Progenitor cell of endocrine pancreas (in vitro differentiated cells): Measurements from ENCODE around the gene EMC7. TPM values are rescaled to one million over a fixed set of nuclear protein-coding genes. Genes with fewer than 3 reads are reported as not detected.
"Not testable (repeated sequence)": the region's sequence is repeated elsewhere in the genome, so short reads cannot be mapped to it uniquely, and the experiment has no call there.

ENCODE experiments used
- DNase-seq: peaks from one replicate; pipeline ENCODE4 v3.0.0; 2021; ENCODE audit warnings: low spot score; ENCODE audit not compliant: unreplicated experiment
- H3K27ac Mint-ChIP-seq: 2 replicates; pipeline ENCODE4 v1.8.0; 2021; ENCODE audit warnings: mild to moderate bottlenecking, moderate library complexity, mixed read lengths
- H3K27me3 Mint-ChIP-seq: 2 replicates; pipeline ENCODE4 v1.8.0; 2021; ENCODE audit warnings: mixed read lengths
- H3K36me3 Mint-ChIP-seq: 2 replicates; pipeline ENCODE4 v1.8.0; 2022; ENCODE audit warnings: mixed read lengths; ENCODE audit not compliant: insufficient read depth
- H3K4me1 Mint-ChIP-seq: 2 replicates; pipeline ENCODE4 v1.8.0; 2021; ENCODE audit warnings: low read depth, mixed read lengths
- H3K4me3 Mint-ChIP-seq: 2 replicates; pipeline ENCODE4 v1.8.0; 2021; ENCODE audit warnings: low read depth, mild to moderate bottlenecking, moderate library complexity, mixed read lengths
- H3K9me3 Mint-ChIP-seq: 2 replicates; pipeline ENCODE4 v1.8.0; 2021; ENCODE audit warnings: low read depth, mixed read lengths
- CTCF ChIP-seq: fragments of 200-600 bp; sonication (generic); IDR thresholded peaks from one replicate; pipeline ENCODE4 v1.5.0; 2021; ENCODE audit warnings: antibody characterized with exemption, mild to moderate bottlenecking; ENCODE audit not compliant: unreplicated experiment
- total RNA-seq: library from RNA; stranded (reverse); gene quantifications from 2 replicates; pipeline ENCODE4 v1.2.1, GENCODE V29; 2021

EMC7 gene
- total RNA-seq, 1 donor from 2014 or later = 32.3 TPM

GRCh38 chr15:34056911-34057310 lies 44.8 kb downstream of the EMC7 start:
- Mint-ChIP-seq H3K27me3 (peaks cover 6% of the 10 kb centered on the region), H3K27ac (no peak overlapping the region), H3K36me3 (no peaks in the 10 kb centered on the region), H3K9me3 (peaks cover 4% of the 10 kb centered on the region), H3K4me1 (no peaks in the 10 kb centered on the region), H3K4me3 (no peak overlapping the region)
- no peak for TF ChIP-seq CTCF
- no peak for DNase-seq

- H3K4me1 Mint-ChIP-seq = no peaks in the 10 kb centered on the region
Observed at GRCh38 chr15:34055868-34056595, 45.6 kb downstream of the EMC7 start.

GRCh38 chr15:34054081-34054707 lies 47.5 kb downstream of the EMC7 start:
- Mint-ChIP-seq H3K9me3 (peaks cover 24% of the 10 kb centered on the region), H3K4me3 (no peak overlapping the region), H3K4me1 (no peaks in the 10 kb centered on the region), H3K36me3 (peaks cover 9% of the 10 kb centered on the region), H3K27me3 (no peaks in the 10 kb centered on the region), H3K27ac (no peak overlapping the region)
- no peak for TF ChIP-seq CTCF
- no peak for DNase-seq

More at GRCh38 chr15:34055868-34056595, 45.6 kb downstream of the EMC7 start:
- Mint-ChIP-seq H3K4me3 (no peak overlapping the region), H3K9me3 (peaks cover 12% of the 10 kb centered on the region), H3K36me3 (peaks cover 4% of the 10 kb centered on the region), H3K27me3 (peaks cover 6% of the 10 kb centered on the region), H3K27ac (no peak overlapping the region)
- DNase-seq = no peak
- TF ChIP-seq CTCF = no peak

- not testable (repeated sequence) for H3K27ac Mint-ChIP-seq, DNase-seq, H3K4me3 Mint-ChIP-seq, H3K27me3 Mint-ChIP-seq, H3K4me1 Mint-ChIP-seq, H3K36me3 Mint-ChIP-seq
- H3K9me3 Mint-ChIP-seq = peaks cover 25% of the 10 kb centered on the region
Observed at GRCh38 chr15:34050385-34050784, 51.3 kb downstream of the EMC7 start.

- no peak for DNase-seq
- no peak overlapping the region for H3K4me3 Mint-ChIP-seq
- TF ChIP-seq CTCF = no peak
- no peak overlapping the region for H3K27ac Mint-ChIP-seq
- H3K9me3 Mint-ChIP-seq = peaks cover 25% of the 10 kb centered on the region
- H3K4me1 Mint-ChIP-seq = no peaks in the 10 kb centered on the region
- peaks cover 9% of the 10 kb centered on the region for H3K36me3 Mint-ChIP-seq
- H3K27me3 Mint-ChIP-seq = no peaks in the 10 kb centered on the region
Observed at GRCh38 chr15:34049112-34049511, 52.5 kb downstream of the EMC7 start.
